SK-N-SH (cell line): ENCODE data around the gene BTF3L4.

Experiments
- EP300 ChIP-seq, 2 experiments: IDR thresholded peaks; 2 replicates each; pipeline versions ENCODE4 v1.4.0 to v1.6.1; 2012; ENCODE audit warnings: borderline replicate concordance in 1 of 2, low read depth in 1 of 2, low read length in 1 of 2
- EZH2phosphoT487 ChIP-seq: fragments of 200-600 bp; sonication (generic); IDR thresholded peaks from 2 replicates; pipeline ENCODE4 v1.6.1; 2017; ENCODE audit warnings: low read depth, mixed run types, mild to moderate bottlenecking, antibody characterized with exemption, moderate library complexity, borderline replicate concordance
- FOXM1 ChIP-seq: IDR thresholded peaks from 2 replicates; pipeline ENCODE4 v1.4.0; 2012; ENCODE audit warnings: low read depth, mild to moderate bottlenecking
- GABPA ChIP-seq: IDR thresholded peaks from 2 replicates; pipeline ENCODE4 v1.4.0; 2012; ENCODE audit warnings: low read depth, mild to moderate bottlenecking
- RAD21 ChIP-seq: IDR thresholded peaks from 2 replicates; pipeline ENCODE4 v1.6.1; 2012; ENCODE audit warnings: mild to moderate bottlenecking, low read length
- RCOR1 ChIP-seq: fragments of 150-350 bp; IDR thresholded peaks from 2 replicates; pipeline ENCODE4 v1.6.1; 2017; ENCODE audit warnings: antibody characterized with exemption, low read length
- REST ChIP-seq: IDR thresholded peaks from 2 replicates; pipeline ENCODE4 v1.6.1; 2012; ENCODE audit warnings: mild to moderate bottlenecking, low read depth, low read length, moderate library complexity
- TCF12 ChIP-seq: IDR thresholded peaks from 2 replicates; pipeline ENCODE4 v1.4.0; 2012
- TF ChIP-seq, protein P1 (sequence below): fragments of 150-350 bp; IDR thresholded peaks from 2 replicates; pipeline ENCODE4 v1.6.1; 2017; ENCODE audit warnings: antibody characterized with exemption, low read length, low read depth, borderline replicate concordance
- TF ChIP-seq, protein P2 (sequence below): fragments of 200-600 bp; sonication (generic); IDR thresholded peaks from 2 replicates; pipeline ENCODE4 v1.6.1; 2017; ENCODE audit warnings: antibody characterized with exemption, mild to moderate bottlenecking, moderate library complexity
- TF ChIP-seq, protein P3 (sequence below): IDR thresholded peaks from 2 replicates; pipeline ENCODE4 v1.4.0; 2012; ENCODE audit warnings: low read depth

- TF ChIP-seq, protein P1, sequence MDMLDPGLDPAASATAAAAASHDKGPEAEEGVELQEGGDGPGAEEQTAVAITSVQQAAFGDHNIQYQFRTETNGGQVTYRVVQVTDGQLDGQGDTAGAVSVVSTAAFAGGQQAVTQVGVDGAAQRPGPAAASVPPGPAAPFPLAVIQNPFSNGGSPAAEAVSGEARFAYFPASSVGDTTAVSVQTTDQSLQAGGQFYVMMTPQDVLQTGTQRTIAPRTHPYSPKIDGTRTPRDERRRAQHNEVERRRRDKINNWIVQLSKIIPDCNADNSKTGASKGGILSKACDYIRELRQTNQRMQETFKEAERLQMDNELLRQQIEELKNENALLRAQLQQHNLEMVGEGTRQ: no peak
- TF ChIP-seq, protein P2, sequence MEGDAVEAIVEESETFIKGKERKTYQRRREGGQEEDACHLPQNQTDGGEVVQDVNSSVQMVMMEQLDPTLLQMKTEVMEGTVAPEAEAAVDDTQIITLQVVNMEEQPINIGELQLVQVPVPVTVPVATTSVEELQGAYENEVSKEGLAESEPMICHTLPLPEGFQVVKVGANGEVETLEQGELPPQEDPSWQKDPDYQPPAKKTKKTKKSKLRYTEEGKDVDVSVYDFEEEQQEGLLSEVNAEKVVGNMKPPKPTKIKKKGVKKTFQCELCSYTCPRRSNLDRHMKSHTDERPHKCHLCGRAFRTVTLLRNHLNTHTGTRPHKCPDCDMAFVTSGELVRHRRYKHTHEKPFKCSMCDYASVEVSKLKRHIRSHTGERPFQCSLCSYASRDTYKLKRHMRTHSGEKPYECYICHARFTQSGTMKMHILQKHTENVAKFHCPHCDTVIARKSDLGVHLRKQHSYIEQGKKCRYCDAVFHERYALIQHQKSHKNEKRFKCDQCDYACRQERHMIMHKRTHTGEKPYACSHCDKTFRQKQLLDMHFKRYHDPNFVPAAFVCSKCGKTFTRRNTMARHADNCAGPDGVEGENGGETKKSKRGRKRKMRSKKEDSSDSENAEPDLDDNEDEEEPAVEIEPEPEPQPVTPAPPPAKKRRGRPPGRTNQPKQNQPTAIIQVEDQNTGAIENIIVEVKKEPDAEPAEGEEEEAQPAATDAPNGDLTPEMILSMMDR: no peak
- TF ChIP-seq RCOR1: no peak
- no peak for TF ChIP-seq EP300 (IDR thresholded peaks at IDR 0.05; ENCODE audit: borderline replicate concordance in 1 of 2, low read depth in 1 of 2, low read length in 1 of 2)
- no peak for TF ChIP-seq EZH2phosphoT487
- no peak for TF ChIP-seq TCF12
- TF ChIP-seq RAD21: no peak
- TF ChIP-seq REST: no peak
- TF ChIP-seq, protein P3, sequence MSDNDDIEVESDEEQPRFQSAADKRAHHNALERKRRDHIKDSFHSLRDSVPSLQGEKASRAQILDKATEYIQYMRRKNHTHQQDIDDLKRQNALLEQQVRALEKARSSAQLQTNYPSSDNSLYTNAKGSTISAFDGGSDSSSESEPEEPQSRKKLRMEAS: no peak
- no peak for TF ChIP-seq GABPA
- TF ChIP-seq FOXM1: no peak
Observed at GRCh38 chr1:52034050-52034384, 22.1 kb upstream of the BTF3L4 start.
